Thymus (tissue), 11 donors: ENCODE measurements around the gene EDN2. TPM values are rescaled to one million over a fixed set of nuclear protein-coding genes. Genes with fewer than 3 reads are reported as not detected.

ENCODE experiments used
- DNase-seq, 9 donors: peaks; one replicate each; pipeline ENCODE4 v3.0.0-alpha.2; 2013; ENCODE audit warnings: low spot score in 9 of 9, low read depth in 6 of 9, missing footprints in 1 of 9
- H3K27ac ChIP-seq, 2 donors: one replicate each; pipeline ENCODE4 v1.5.1; 2013; ENCODE audit warnings: control low read depth in 1 of 2, low read depth in 1 of 2, low read length in 1 of 2, mild to moderate bottlenecking in 1 of 2, moderate library complexity in 1 of 2
- H3K27me3 ChIP-seq, 2 donors: one replicate each; pipeline ENCODE4 v1.5.1; 2013; ENCODE audit warnings: low read length in 1 of 2; ENCODE audit not compliant: control insufficient read depth in 2 of 2, insufficient read depth in 1 of 2
- H3K36me3 ChIP-seq, 2 donors: one replicate each; pipeline ENCODE4 v1.5.1; 2013; ENCODE audit warnings: low read length in 1 of 2, mild to moderate bottlenecking in 1 of 2, moderate library complexity in 1 of 2; ENCODE audit not compliant: control insufficient read depth in 2 of 2, insufficient read depth in 2 of 2
- H3K4me1 ChIP-seq, 2 donors: one replicate each; pipeline ENCODE4 v1.5.1; 2013; ENCODE audit warnings: low read length in 2 of 2; ENCODE audit not compliant: control insufficient read depth in 2 of 2, insufficient read depth in 2 of 2
- H3K4me3 ChIP-seq, 2 donors: one replicate each; pipeline ENCODE4 v1.5.1; 2013; ENCODE audit warnings: low read length in 2 of 2, control low read depth in 1 of 2, mild to moderate bottlenecking in 1 of 2
- H3K9me3 ChIP-seq, 2 donors: one replicate each; pipeline ENCODE4 v1.5.1; 2013; ENCODE audit warnings: low read length in 1 of 2, mild to moderate bottlenecking in 1 of 2; ENCODE audit not compliant: control insufficient read depth in 2 of 2, insufficient read depth in 1 of 2
- WGBS: extraction: QIAGEN DNeasy Blood & Tissue Kit; methylation state at CpG from one replicate; pipeline ENCODE4 v1.1.7; 2013; 5-methylcytosine and 5-hydroxymethylcytosine counted together
- polyA plus RNA-seq: library from polyadenylated mRNA; stranded (reverse); fragments of 200-250 nt; gene quantifications from one replicate; pipeline ENCODE4 v1.2.3, GENCODE V29; 2013
- total RNA-seq: library from RNA; stranded (reverse); fragments of 120-200 nt; gene quantifications from one replicate; pipeline ENCODE4 v1.2.4, GENCODE V29; 2013
- donor health status: healthy.

The EDN2 gene
- total and polyA plus RNA-seq, 2 donors = 0.14 to 1.0 TPM

GRCh38 chr1:41475859-41476567 lies 8.5 kb downstream of the EDN2 start:
- no peaks in the 10 kb centered on the region for H3K36me3 ChIP-seq
- no peak for DNase-seq
- H3K4me1 ChIP-seq = no peaks in the 10 kb centered on the region
- peaks cover 0 to 4% of the 10 kb centered on the region in 2 donors for H3K27me3 ChIP-seq
- no peak overlapping the region for H3K27ac ChIP-seq
- H3K9me3 ChIP-seq = no peaks in the 10 kb centered on the region
- WGBS = 85% methylated on average over 8 of the region's 8 CpGs
- H3K4me3 ChIP-seq = no peak overlapping the region

DNA sequence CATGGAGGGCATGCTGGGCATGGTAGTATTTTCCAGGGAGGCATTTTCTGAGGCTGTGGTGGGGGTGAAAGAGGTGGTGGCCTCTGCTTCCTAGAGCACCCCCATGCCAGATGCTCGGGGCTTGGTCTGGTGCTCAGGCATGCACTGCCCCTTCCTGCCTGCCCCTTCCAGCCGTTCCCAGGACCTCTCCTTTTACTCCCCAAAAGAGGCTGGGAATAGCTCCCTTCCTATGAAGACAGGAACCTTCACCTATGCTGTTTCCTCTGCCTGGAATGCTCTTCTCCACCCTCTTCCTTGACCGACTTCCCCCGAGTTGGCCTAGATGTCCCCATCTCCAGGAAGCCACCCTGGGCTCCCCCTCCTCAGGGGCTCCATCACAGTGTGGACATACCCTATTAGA lies 9.1 kb downstream of the EDN2 start:
- Histone ChIP-seq H3K27ac (no peak overlapping the region), H3K4me1 (no peaks in the 10 kb centered on the region)

GRCh38 chr1:41474490-41475271 lies 9.8 kb downstream of the EDN2 start:
- Histone ChIP-seq H3K27ac (no peak overlapping the region), H3K9me3 (no peaks in the 10 kb centered on the region), H3K36me3 (no peaks in the 10 kb centered on the region), H3K4me3 (no peak overlapping the region), H3K27me3 (peaks cover 0 to 4% of the 10 kb centered on the region in 2 donors), H3K4me1 (no peaks in the 10 kb centered on the region)
- no peak for DNase-seq
- WGBS = 93% methylated on average over 17 of the region's 17 CpGs

More for the DNA sequence above, 9.1 kb downstream of the EDN2 start:
- 93% methylated on average over 4 of the region's 4 CpGs for WGBS
- H3K9me3 ChIP-seq = no peaks in the 10 kb centered on the region
- no peak overlapping the region for H3K4me3 ChIP-seq
- peaks cover 0 to 4% of the 10 kb centered on the region in 2 donors for H3K27me3 ChIP-seq
- no peak for DNase-seq
- H3K36me3 ChIP-seq = no peaks in the 10 kb centered on the region

DNA sequence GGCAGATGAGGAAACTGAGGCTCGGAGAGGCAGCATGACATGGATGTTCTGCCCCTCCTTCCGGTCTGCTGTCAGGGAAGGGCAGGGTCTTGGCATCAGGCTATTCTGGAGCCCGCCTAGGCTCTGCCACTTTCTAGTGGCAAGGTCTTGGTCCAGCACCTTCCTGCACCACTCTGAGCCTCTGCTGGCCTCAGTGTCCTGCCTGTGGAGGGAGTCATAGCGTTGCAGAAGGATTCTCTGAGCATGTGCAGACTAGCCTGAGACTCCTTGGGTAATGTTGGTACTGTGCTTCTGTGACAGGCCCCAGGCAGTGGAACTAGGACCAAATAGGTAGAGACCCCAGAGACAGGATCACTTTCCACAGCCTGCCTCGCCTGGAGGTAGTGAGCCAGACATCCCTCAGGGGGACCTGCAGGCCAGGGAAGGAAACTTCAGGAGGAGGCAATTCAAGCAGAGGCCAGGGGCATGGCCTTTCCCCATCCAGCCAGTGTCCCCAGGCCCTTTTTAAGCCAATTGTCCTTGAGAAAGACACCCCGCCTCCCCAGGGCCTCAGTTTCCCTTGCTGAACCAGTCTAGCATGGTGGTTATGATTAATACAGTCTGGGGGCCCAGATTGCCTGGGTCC lies 10.6 kb downstream of the EDN2 start:
- Histone ChIP-seq H3K4me3 (no peak overlapping the region), H3K36me3 (no peaks in the 10 kb centered on the region), H3K9me3 (no peaks in the 10 kb centered on the region), H3K27ac (no peak overlapping the region), H3K4me1 (no peaks in the 10 kb centered on the region), H3K27me3 (peaks cover 0 to 2% of the 10 kb centered on the region in 2 donors)
- WGBS = 95% methylated on average over 6 of the region's 6 CpGs
- no peak for DNase-seq

DNA sequence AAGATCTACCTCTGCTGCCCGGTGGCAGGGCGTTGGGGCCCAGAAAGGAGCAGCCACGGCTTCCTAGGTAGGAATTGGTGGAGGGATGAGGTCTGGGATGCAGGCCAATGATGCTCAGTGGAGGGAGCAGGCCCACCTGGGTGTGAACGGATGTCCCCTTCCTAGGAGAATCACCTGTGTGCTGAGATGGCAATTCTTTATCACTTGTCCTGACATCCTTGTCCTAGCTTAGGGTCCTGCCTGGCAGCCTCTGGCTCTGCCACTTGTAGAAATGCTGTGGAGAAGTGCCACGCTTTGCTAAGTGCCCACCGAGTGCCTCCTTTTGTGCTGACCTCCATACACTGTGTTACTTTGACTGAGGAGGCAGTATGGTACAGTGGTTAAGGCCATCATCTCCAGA lies 12.8 kb downstream of the EDN2 start:
- Histone ChIP-seq H3K4me1 (no peaks in the 10 kb centered on the region), H3K9me3 (no peaks in the 10 kb centered on the region), H3K27ac (no peak overlapping the region), H3K36me3 (no peaks in the 10 kb centered on the region), H3K4me3 (no peak overlapping the region), H3K27me3 (peaks cover 0 to 2% of the 10 kb centered on the region in 2 donors)
- no peak for DNase-seq
- WGBS = 94% methylated on average over 6 of the region's 6 CpGs

DNA sequence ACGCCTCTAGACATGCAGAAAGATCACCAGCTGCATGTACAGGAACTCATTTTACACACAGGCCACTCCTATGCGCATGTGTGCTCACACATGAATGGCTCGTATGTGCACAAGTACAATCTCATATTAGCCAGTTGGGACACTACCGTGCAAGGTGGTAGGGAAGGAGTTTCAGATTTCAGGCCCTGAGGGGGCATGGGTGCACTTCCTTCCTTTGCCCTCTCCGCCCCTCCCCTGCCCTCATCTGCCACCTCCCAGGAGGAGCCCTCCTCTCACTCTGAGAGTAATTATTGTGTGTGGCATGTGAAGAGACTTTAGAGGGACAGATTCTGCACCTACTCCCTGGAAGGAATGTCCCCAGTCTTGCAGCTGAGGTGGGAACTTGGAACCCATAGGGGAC lies 14.8 kb downstream of the EDN2 start:
- no peaks in the 10 kb centered on the region for H3K36me3 ChIP-seq

GRCh38 chr1:41468122-41468762 lies 16.2 kb downstream of the EDN2 start:
- no peaks in the 10 kb centered on the region for H3K36me3 ChIP-seq
- no peak for DNase-seq
- H3K27me3 ChIP-seq = peaks cover 0 to 4% of the 10 kb centered on the region in 2 donors
- no peaks in the 10 kb centered on the region for H3K9me3 ChIP-seq
- no peaks in the 10 kb centered on the region for H3K4me1 ChIP-seq
- 92% methylated on average over 12 of the region's 12 CpGs for WGBS
- no peak overlapping the region for H3K4me3 ChIP-seq
- H3K27ac ChIP-seq = no peak overlapping the region

More for the DNA sequence above, 14.8 kb downstream of the EDN2 start:
- H3K9me3 ChIP-seq = no peaks in the 10 kb centered on the region
- DNase-seq = no peak
- no peak overlapping the region for H3K27ac ChIP-seq
- WGBS = 79% methylated on average over 5 of the region's 5 CpGs
- H3K4me3 ChIP-seq = no peak overlapping the region
- peaks cover 0 to 4% of the 10 kb centered on the region in 2 donors for H3K27me3 ChIP-seq
- no peaks in the 10 kb centered on the region for H3K4me1 ChIP-seq

GRCh38 chr1:41467673-41468072 lies 16.8 kb downstream of the EDN2 start:
- no peak overlapping the region for H3K4me3 ChIP-seq
- no peak overlapping the region for H3K27ac ChIP-seq
- H3K36me3 ChIP-seq = no peaks in the 10 kb centered on the region
- WGBS = 72% methylated on average over 4 of the region's 4 CpGs
- no peak for DNase-seq
- no peaks in the 10 kb centered on the region for H3K9me3 ChIP-seq
- H3K4me1 ChIP-seq = no peaks in the 10 kb centered on the region
- peaks cover 0 to 4% of the 10 kb centered on the region in 2 donors for H3K27me3 ChIP-seq
